IMR-90 (cell line): ENCODE data around the gene RAD51B. TPM values are rescaled to one million over a fixed set of nuclear protein-coding genes. Genes with fewer than 3 reads are reported as not detected.
"Not testable (repeated sequence)": the region's sequence is repeated elsewhere in the genome, so short reads cannot be mapped to it uniquely, and the experiment has no call there.

ENCODE experiments used
- ATAC-seq: fragments of 200-7000 bp; cut with Tn5 transposase; 2 replicates; pipeline ENCODE4 v1.9.1; 2020; ENCODE audit warnings: low read depth, mild to moderate bottlenecking, moderate library complexity
- BruUV-seq: library from RNA; stranded (reverse); fragments of 400-500 nt; replicated peaks from 2 replicates; lab custom pipeline; 2021; lab: Mats Ljungman, UMichigan
- CTCF ChIA-PET: fragments of 300-600 bp; formaldehyde crosslinking; extraction: SDS; loops from one replicate; lab custom pipeline; 2021; ENCODE audit warnings: antibody characterized with exemption; lab: Yijun Ruan, JAX
- POLR2A ChIA-PET: fragments of 300-600 bp; sonication (Branson Sonifier 250); formaldehyde crosslinking; loops from one replicate; lab custom pipeline; 2022; ENCODE audit warnings: antibody characterized with exemption; ENCODE audit not compliant: unreplicated experiment; lab: Charles Lee
- DNase-seq: peaks from one replicate; pipeline ENCODE4 v3.0.0; 2013
- H2AFZ ChIP-seq: replicated peaks from 2 replicates; pipeline ENCODE3; 2013; ENCODE audit warnings: low read length, mild to moderate bottlenecking; ENCODE audit not compliant: poor library complexity
- H2AK5ac ChIP-seq: 2 replicates; pipeline ENCODE4 v1.6.1; 2013; ENCODE audit warnings: low read depth, low read length, inconsistent platforms
- H2AK9ac ChIP-seq: replicated peaks from 2 replicates; pipeline ENCODE3; 2013; ENCODE audit warnings: mild to moderate bottlenecking, low read depth, low read length, moderate library complexity; ENCODE audit not compliant: poor library complexity
- H2BK120ac ChIP-seq: 2 replicates; pipeline ENCODE4 v1.6.1; 2013; ENCODE audit warnings: low read depth, low read length, inconsistent platforms
- H2BK15ac ChIP-seq: 3 replicates; pipeline ENCODE4 v1.6.1; 2013; ENCODE audit warnings: low read depth, low read length, inconsistent platforms
- H2BK20ac ChIP-seq: 2 replicates; pipeline ENCODE4 v1.6.1; 2013; ENCODE audit warnings: low read depth, mild to moderate bottlenecking, inconsistent platforms, low read length, moderate library complexity
- H2BK5ac ChIP-seq: 2 replicates; pipeline ENCODE4 v1.6.1; 2013; ENCODE audit warnings: mild to moderate bottlenecking, low read depth, low read length, inconsistent platforms; ENCODE audit not compliant: poor library complexity, severe bottlenecking
- H3K14ac ChIP-seq: replicated peaks from 2 replicates; pipeline ENCODE4 v1.6.1; 2013; ENCODE audit warnings: low read depth, low read length, inconsistent platforms
- H3K18ac ChIP-seq: 2 replicates; pipeline ENCODE4 v1.6.1; 2013; ENCODE audit warnings: low read depth, low read length, control low read depth
- H3K23ac ChIP-seq: 2 replicates; pipeline ENCODE4 v1.6.1; 2013; ENCODE audit warnings: low read depth, low read length, inconsistent platforms
- H3K27ac ChIP-seq: 2 replicates; pipeline ENCODE4 v1.5.1; 2013; ENCODE audit warnings: mild to moderate bottlenecking, control low read depth, low read length; ENCODE audit not compliant: insufficient read depth
- H3K27me3 ChIP-seq: 2 replicates; pipeline ENCODE4 v1.6.1; 2013; ENCODE audit warnings: low read length; ENCODE audit not compliant: control insufficient read depth, insufficient read depth
- H3K36me3 ChIP-seq: 2 replicates; pipeline ENCODE4 v1.6.1; 2013; ENCODE audit warnings: low read length, mixed read lengths; ENCODE audit not compliant: control insufficient read depth, insufficient read depth
- H3K4ac ChIP-seq: 2 replicates; pipeline ENCODE4 v1.6.1; 2013; ENCODE audit warnings: low read depth, low read length, inconsistent platforms
- H3K4me1 ChIP-seq: 2 replicates; pipeline ENCODE4 v1.6.1; 2013; ENCODE audit warnings: low read length, mixed read lengths; ENCODE audit not compliant: control insufficient read depth, insufficient read depth
- H3K4me2 ChIP-seq: 2 replicates; pipeline ENCODE4 v1.6.1; 2013; ENCODE audit warnings: low read depth, mild to moderate bottlenecking, control low read depth, low read length, moderate library complexity
- H3K4me3 ChIP-seq: 2 replicates; pipeline ENCODE4 v1.5.1; 2013; ENCODE audit warnings: low read depth, mild to moderate bottlenecking, control low read depth, low read length, moderate library complexity; ENCODE audit not compliant: insufficient read depth
- H3K56ac ChIP-seq: 2 replicates; pipeline ENCODE4 v1.6.1; 2013; ENCODE audit warnings: low read length, inconsistent platforms; ENCODE audit not compliant: insufficient read depth; ENCODE audit errors: extremely low read depth
- H3K79me1 ChIP-seq, 2 experiments: 2 replicates each; pipeline ENCODE4 v1.6.1; 2013; ENCODE audit warnings: low read length in 2 of 2, inconsistent platforms in 1 of 2, low read depth in 1 of 2
- H3K9ac ChIP-seq: 2 replicates; pipeline ENCODE4 v1.6.1; 2013; ENCODE audit warnings: low read depth, low read length, control low read depth
- H3K9me1 ChIP-seq: 2 replicates; pipeline ENCODE4 v1.6.1; 2013; ENCODE audit warnings: low read length, inconsistent platforms; ENCODE audit not compliant: insufficient read depth
- H3K9me3 ChIP-seq: 2 replicates; pipeline ENCODE4 v1.6.1; 2013; ENCODE audit warnings: low read length; ENCODE audit not compliant: control insufficient read depth, insufficient read depth
- H4K20me1 ChIP-seq: 2 replicates; pipeline ENCODE4 v1.6.1; 2013; ENCODE audit warnings: low read length, inconsistent platforms; ENCODE audit not compliant: insufficient read depth
- H4K5ac ChIP-seq: 2 replicates; pipeline ENCODE4 v1.6.1; 2013; ENCODE audit warnings: mild to moderate bottlenecking, low read depth, low read length, control low read depth
- H4K8ac ChIP-seq, 2 experiments: 2 replicates each; pipeline ENCODE4 v1.6.1; 2013; ENCODE audit warnings: low read depth in 2 of 2, low read length in 2 of 2, control low read depth in 1 of 2, inconsistent platforms in 1 of 2
- H4K91ac ChIP-seq: 2 replicates; pipeline ENCODE4 v1.6.1; 2013; ENCODE audit warnings: low read depth, low read length, inconsistent platforms; ENCODE audit not compliant: insufficient read depth
- BHLHE40 ChIP-seq: fragments of 150-350 bp; IDR thresholded peaks from 2 replicates; pipeline ENCODE4 v1.6.1; 2016; ENCODE audit warnings: mild to moderate bottlenecking, low read depth, low read length
- CEBPB ChIP-seq: IDR thresholded peaks from 2 replicates; pipeline ENCODE4 v1.6.1; 2012; ENCODE audit warnings: low read depth, low read length, improper control_type of control experiment
- CHD1 ChIP-seq: IDR thresholded peaks from 2 replicates; pipeline ENCODE4 v1.6.1; 2012; ENCODE audit warnings: low read depth, low read length, improper control_type of control experiment
- FOS ChIP-seq: fragments of 150-350 bp; IDR thresholded peaks from 2 replicates; pipeline ENCODE4 v1.6.1; 2016; ENCODE audit warnings: low read depth, low read length
- MAFK ChIP-seq: IDR thresholded peaks from 2 replicates; pipeline ENCODE4 v1.6.1; 2012; ENCODE audit warnings: low read depth, low read length, improper control_type of control experiment
- RAD21 ChIP-seq: IDR thresholded peaks from 2 replicates; pipeline ENCODE4 v1.6.1; 2012; ENCODE audit warnings: low read length, improper control_type of control experiment
- WGBS, 2 experiments: methylation state at CpG; one replicate each; pipeline versions ENCODE4 v1.1.5 to v1.1.7; 2013; ENCODE audit warnings: missing lambda C conversion rate in 2 of 2; ENCODE audit not compliant: insufficient read length in 1 of 2; ENCODE audit errors: extremely low coverage in 2 of 2; 5-methylcytosine and 5-hydroxymethylcytosine counted together
- dilution Hi-C: fragments of 300-500 bp; cut with HindIII; formaldehyde crosslinking; loops from one replicate; pipeline ENCODE4 v1.14.3; 2018; ENCODE audit warnings: low sequenced_read_pairs; ENCODE audit not compliant: unreplicated experiment
- in situ Hi-C: fragments of 300-500 bp; cut with MboI; formaldehyde crosslinking; loops from 3 replicates; pipeline ENCODE4 v1.14.3; 2019; ENCODE audit warnings: low sequenced_read_pairs, inconsistent platforms, mixed read lengths
- intact Hi-C: fragments of 100-400 bp; cut with micrococcal nuclease; formaldehyde crosslinking; loops from 2 replicates; pipeline ENCODE4 v1.10.0; 2022
- polyA plus RNA-seq, 3 experiments: library from polyadenylated mRNA; depleted of rRNA; stranded (reverse); fragments of >200 nt; gene quantifications; 2 replicates each; pipeline ENCODE4 v1.2.3, GENCODE V29; 2012; ENCODE audit warnings: low replicate concordance in 1 of 3
- total RNA-seq: library from RNA; depleted of rRNA; stranded (reverse); fragments of >200 nt; gene quantifications from 2 replicates; pipeline ENCODE4 v1.2.3, GENCODE V29; 2012
- TF ChIP-seq, protein P1 (sequence below): fragments of 150-350 bp; IDR thresholded peaks from 2 replicates; pipeline ENCODE4 v1.6.1; 2016; ENCODE audit warnings: low read depth, mild to moderate bottlenecking, low read length, moderate library complexity, borderline replicate concordance

The RAD51B gene
- total and polyA plus RNA-seq, 2 of the 4 experiments (the other 2 are of a cell fraction): 5.1 to 18.8 TPM

DNA sequence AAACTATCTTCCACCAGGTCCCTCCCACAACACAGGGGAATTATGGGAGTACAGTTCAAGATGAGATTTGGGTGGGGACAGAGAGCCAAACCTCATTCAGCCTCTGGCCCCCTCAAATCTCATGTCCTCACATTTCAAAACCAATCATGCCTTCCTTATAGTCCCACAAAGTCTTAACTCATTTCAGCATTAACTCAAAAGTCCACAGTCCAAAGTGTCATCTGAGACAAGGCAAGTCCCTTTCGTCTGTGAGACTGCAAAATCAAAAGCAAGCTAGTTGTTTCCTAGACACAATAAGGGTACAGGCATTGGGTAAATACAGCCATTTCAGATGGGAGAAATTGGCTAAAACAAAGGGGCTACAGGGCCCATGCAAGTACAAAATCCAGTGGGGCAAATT is 147.6 kb downstream of the RAD51B start:
- H4K20me1 ChIP-seq: no peaks in the 10 kb centered on the region
- H3K4ac ChIP-seq: no peak overlapping the region
- H3K4me3 ChIP-seq: no peak overlapping the region
- TF ChIP-seq RAD21 (no peak), CEBPB (no peak), BHLHE40 (no peak), MAFK (no peak), FOS (no peak), CHD1 (no peak)
- TF ChIP-seq, protein P1, sequence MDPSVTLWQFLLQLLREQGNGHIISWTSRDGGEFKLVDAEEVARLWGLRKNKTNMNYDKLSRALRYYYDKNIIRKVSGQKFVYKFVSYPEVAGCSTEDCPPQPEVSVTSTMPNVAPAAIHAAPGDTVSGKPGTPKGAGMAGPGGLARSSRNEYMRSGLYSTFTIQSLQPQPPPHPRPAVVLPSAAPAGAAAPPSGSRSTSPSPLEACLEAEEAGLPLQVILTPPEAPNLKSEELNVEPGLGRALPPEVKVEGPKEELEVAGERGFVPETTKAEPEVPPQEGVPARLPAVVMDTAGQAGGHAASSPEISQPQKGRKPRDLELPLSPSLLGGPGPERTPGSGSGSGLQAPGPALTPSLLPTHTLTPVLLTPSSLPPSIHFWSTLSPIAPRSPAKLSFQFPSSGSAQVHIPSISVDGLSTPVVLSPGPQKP: no peak
- no peak overlapping the region for H3K4me2 ChIP-seq
- no TSS peak for BruUV-seq
- no peak overlapping the region for H2BK15ac ChIP-seq
- no peak overlapping the region for H4K5ac ChIP-seq
- POLR2A ChIA-PET: no interaction called here
- H3K27me3 ChIP-seq: no peaks in the 10 kb centered on the region; the same call in 1 of the 2 replicates
- dilution Hi-C loops (no loop called here), in situ Hi-C loops (no loop called here), intact Hi-C loops (no loop called here)
- no peak overlapping the region for H3K23ac ChIP-seq
- H4K8ac ChIP-seq: no peak overlapping the region
- no peaks in the 10 kb centered on the region for H3K4me1 ChIP-seq
- H4K91ac ChIP-seq: no peak overlapping the region
- no peak overlapping the region for H3K14ac ChIP-seq
- H3K9me3 ChIP-seq: no peaks in the 10 kb centered on the region
- H3K27ac ChIP-seq: no peak overlapping the region
- no peak overlapping the region for H2BK20ac ChIP-seq
- H3K9ac ChIP-seq: no peak overlapping the region
- no peak overlapping the region for H2AFZ ChIP-seq
- no CpG with 5 or more reads among the region's 1 CpG for WGBS, 2 experiments
- ATAC-seq (no peak), DNase-seq (no peak)
- H3K18ac ChIP-seq: no peak overlapping the region
- H3K9me1 ChIP-seq: no peaks in the 10 kb centered on the region
- H2AK5ac ChIP-seq: no peak overlapping the region
- H3K56ac ChIP-seq: no peak overlapping the region
- CTCF ChIA-PET: no interaction called here
- H2BK5ac ChIP-seq: no peak overlapping the region
- H2AK9ac ChIP-seq: no peak overlapping the region
- no peaks in the 10 kb centered on the region for H3K79me1 ChIP-seq
- H2BK120ac ChIP-seq: no peak overlapping the region
- no peaks in the 10 kb centered on the region for H3K36me3 ChIP-seq

DNA sequence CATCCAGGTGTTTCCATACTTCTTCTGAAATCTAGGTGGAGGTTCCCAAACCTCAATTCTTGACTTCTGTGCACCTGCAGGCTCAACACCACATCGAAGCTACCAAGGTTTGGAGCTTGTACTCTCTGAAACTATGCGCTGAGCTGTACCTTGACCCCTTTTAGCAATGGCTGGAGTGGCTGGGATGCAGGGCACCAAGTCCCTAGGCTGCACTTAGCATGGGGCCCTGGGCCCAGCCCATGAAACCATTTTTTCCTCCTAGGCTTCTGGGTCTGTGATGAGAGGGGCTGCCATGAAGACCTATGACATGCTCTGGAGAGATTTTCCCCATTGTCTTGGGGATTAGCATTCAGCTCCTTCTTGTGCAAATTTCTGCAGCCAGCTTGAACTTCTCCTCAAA is 148.4 kb downstream of the RAD51B start:
- not testable (repeated sequence) for H3K9ac ChIP-seq, BruUV-seq, H2BK5ac ChIP-seq

More for the DNA sequence above, 148.4 kb downstream of the RAD51B start:
- H3K27me3 ChIP-seq, H3K79me1 ChIP-seq, CTCF ChIA-PET, intact Hi-C loops, H3K14ac ChIP-seq, H3K9me1 ChIP-seq, H3K23ac ChIP-seq, H2AK9ac ChIP-seq, POLR2A ChIA-PET, H3K56ac ChIP-seq, H4K91ac ChIP-seq, dilution Hi-C loops, H2BK20ac ChIP-seq, H3K18ac ChIP-seq, H2AK5ac ChIP-seq, in situ Hi-C loops, H4K8ac ChIP-seq, H3K36me3 ChIP-seq, H2AFZ ChIP-seq, H3K4me3 ChIP-seq, H3K27ac ChIP-seq, H4K5ac ChIP-seq, H2BK120ac ChIP-seq, H2BK15ac ChIP-seq, H3K4ac ChIP-seq, H4K20me1 ChIP-seq, H3K4me2 ChIP-seq, DNase-seq, H3K4me1 ChIP-seq, H3K9me3 ChIP-seq, ATAC-seq: not testable (repeated sequence)
- WGBS, 2 experiments: no CpG with 5 or more reads among the region's 2 CpGs
